ENCODE data around the gene CDH3. TPM values are rescaled to one million over a fixed set of nuclear protein-coding genes. Genes with fewer than 3 reads are reported as not detected.

CDH3 gene
- total RNA-seq, 1 donor from 2014 or later, result 14.1 TPM

GRCh38 chr16:68642436-68643101, 2.5 kb upstream of the CDH3 start:
- Mint-ChIP-seq H3K27me3 (ENCODE audit: low read depth, unreplicated experiment) (peaks cover 7% of the 10 kb centered on the region), H3K9me3 (ENCODE audit: unreplicated experiment) (no peaks in the 10 kb centered on the region), H3K4me1 (ENCODE audit: low read depth, unreplicated experiment) (peaks cover 8% of the 10 kb centered on the region), H3K27ac (ENCODE audit: unreplicated experiment) (peak overlapping the region; percentile 24), H3K36me3 (ENCODE audit: low read depth, unreplicated experiment) (no peaks in the 10 kb centered on the region), H3K4me3 (ENCODE audit: unreplicated experiment) (no peak overlapping the region)
- Histone ChIP-seq H3K4me2 (ENCODE audit: low read length) (peak overlapping the region; percentile 87), H4K20me1 (ENCODE audit: insufficient read depth, low read length) (no peaks in the 10 kb centered on the region), H3K9ac (ENCODE audit: low read length) (no peak overlapping the region), H3K27me3 (ENCODE audit: insufficient read depth, low read length) (peaks cover 31% of the 10 kb centered on the region), H3K79me2 (ENCODE audit: insufficient read depth, low read length) (no peaks in the 10 kb centered on the region), H3K4me1 (ENCODE audit: insufficient read depth, low read length) (peaks cover 28% of the 10 kb centered on the region), H3K27ac (ENCODE audit: low read depth, low read length) (no peak overlapping the region), H3K9me3 (ENCODE audit: insufficient read depth, low read depth, low read length) (no peaks in the 10 kb centered on the region), H3K4me3 (ENCODE audit: insufficient read depth, low read depth, low read length) (peak overlapping the region; percentile 23), H3K36me3 (ENCODE audit: insufficient read depth, low read length) (no peaks in the 10 kb centered on the region), H2AFZ (ENCODE audit: low read depth, low read length) (peak overlapping the region; percentile 84)
- FAIRE-seq (no peak), DNase-seq (ENCODE audit: low read depth) (peak; percentile 50)
- no peak for TF ChIP-seq CTCF (IDR thresholded peaks at IDR 0.05; ENCODE audit: insufficient read depth, low read depth, low read length)
- TF ChIP-seq EZH2 (IDR thresholded peaks at IDR 0.05; ENCODE audit: insufficient read depth, low read length), result peak; percentile 33

- Histone ChIP-seq H3K79me2 (ENCODE audit: insufficient read depth, low read length) (no peaks in the 10 kb centered on the region), H4K20me1 (ENCODE audit: insufficient read depth, low read length) (no peaks in the 10 kb centered on the region), H3K4me1 (ENCODE audit: insufficient read depth, low read length) (peaks cover 28% of the 10 kb centered on the region), H3K36me3 (ENCODE audit: insufficient read depth, low read length) (no peaks in the 10 kb centered on the region), H3K4me3 (ENCODE audit: insufficient read depth, low read depth, low read length) (no peak overlapping the region), H3K27ac (ENCODE audit: low read depth, low read length) (no peak overlapping the region), H2AFZ (ENCODE audit: low read depth, low read length) (no peak overlapping the region), H3K4me2 (ENCODE audit: low read length) (peak overlapping the region; percentile 87), H3K9me3 (ENCODE audit: insufficient read depth, low read depth, low read length) (no peaks in the 10 kb centered on the region), H3K27me3 (ENCODE audit: insufficient read depth, low read length) (peaks cover 37% of the 10 kb centered on the region), H3K9ac (ENCODE audit: low read length) (no peak overlapping the region)
- FAIRE-seq (no peak), DNase-seq (ENCODE audit: low read depth) (no peak)
- Mint-ChIP-seq H3K4me1 (ENCODE audit: low read depth, unreplicated experiment) (peaks cover 8% of the 10 kb centered on the region), H3K36me3 (ENCODE audit: low read depth, unreplicated experiment) (no peaks in the 10 kb centered on the region), H3K4me3 (ENCODE audit: unreplicated experiment) (no peak overlapping the region), H3K27me3 (ENCODE audit: low read depth, unreplicated experiment) (peaks cover 7% of the 10 kb centered on the region), H3K9me3 (ENCODE audit: unreplicated experiment) (no peaks in the 10 kb centered on the region), H3K27ac (ENCODE audit: unreplicated experiment) (no peak overlapping the region)
- TF ChIP-seq CTCF (IDR thresholded peaks at IDR 0.05; ENCODE audit: insufficient read depth, low read depth, low read length) (no peak), EZH2 (IDR thresholded peaks at IDR 0.05; ENCODE audit: insufficient read depth, low read length) (no peak)
Measured at GRCh38 chr16:68643227-68643626, 1.9 kb upstream of the CDH3 start.

GRCh38 chr16:68643847-68644246, 1.3 kb upstream of the CDH3 start:
- H3K9me3 Mint-ChIP-seq (ENCODE audit: unreplicated experiment), result no peaks in the 10 kb centered on the region
- Histone ChIP-seq H3K79me2 (ENCODE audit: insufficient read depth, low read length) (no peaks in the 10 kb centered on the region), H3K9ac (ENCODE audit: low read length) (no peak overlapping the region), H3K4me2 (ENCODE audit: low read length) (no peak overlapping the region), H4K20me1 (ENCODE audit: insufficient read depth, low read length) (no peaks in the 10 kb centered on the region), H3K4me1 (ENCODE audit: insufficient read depth, low read length) (peaks cover 28% of the 10 kb centered on the region), H3K4me3 (ENCODE audit: insufficient read depth, low read depth, low read length) (no peak overlapping the region), H2AFZ (ENCODE audit: low read depth, low read length) (no peak overlapping the region), H3K27ac (ENCODE audit: low read depth, low read length) (no peak overlapping the region), H3K36me3 (ENCODE audit: insufficient read depth, low read length) (no peaks in the 10 kb centered on the region), H3K27me3 (ENCODE audit: insufficient read depth, low read length) (peaks cover 37% of the 10 kb centered on the region), H3K9me3 (ENCODE audit: insufficient read depth, low read depth, low read length) (no peaks in the 10 kb centered on the region)
- no peaks in the 10 kb centered on the region for H3K36me3 Mint-ChIP-seq (ENCODE audit: low read depth, unreplicated experiment)
- H3K27me3 Mint-ChIP-seq (ENCODE audit: low read depth, unreplicated experiment), result peaks cover 7% of the 10 kb centered on the region
- FAIRE-seq (no peak), DNase-seq (ENCODE audit: low read depth) (no peak)
- peak overlapping the region; percentile 61 for H3K4me3 Mint-ChIP-seq (ENCODE audit: unreplicated experiment)
- no peak overlapping the region for H3K27ac Mint-ChIP-seq (ENCODE audit: unreplicated experiment)
- peaks cover 8% of the 10 kb centered on the region for H3K4me1 Mint-ChIP-seq (ENCODE audit: low read depth, unreplicated experiment)
- TF ChIP-seq EZH2 (IDR thresholded peaks at IDR 0.05; ENCODE audit: insufficient read depth, low read length) (no peak), CTCF (IDR thresholded peaks at IDR 0.05; ENCODE audit: insufficient read depth, low read depth, low read length) (no peak)
